MV-4-11 (cell line): ENCODE measurements around the gene WDR46.
"Not testable (repeated sequence)": the region's sequence is repeated elsewhere in the genome, so short reads cannot be mapped to it uniquely, and the experiment has no call there.

Experiments
- DNase-seq: peaks from one replicate; lab custom pipeline; 2025; lab: John Stamatoyannopoulos, UW

WDR46 gene

DNA sequence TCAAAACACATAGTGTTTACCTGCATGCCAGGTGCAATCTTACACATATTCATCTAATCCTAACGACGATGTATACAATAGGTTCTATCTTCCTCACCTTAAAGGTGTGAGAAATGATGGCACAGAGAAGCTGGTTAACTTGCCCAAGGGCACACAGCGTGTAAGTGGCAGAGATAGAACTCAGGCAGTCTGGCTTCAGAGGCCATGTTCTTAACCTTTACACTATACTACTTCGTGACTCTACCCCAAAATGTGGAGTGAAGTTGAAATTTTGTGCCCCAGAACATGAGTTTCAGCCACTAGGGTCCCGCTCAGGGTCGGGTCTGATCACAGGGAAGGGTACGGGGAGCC, 17.9 kb downstream of the WDR46 start:
- DNase-seq = peak; percentile 35

GRCh38 chr6:33264015-33264414, 25.0 kb downstream of the WDR46 start:
- DNase-seq = no peak

GRCh38 chr6:33262490-33262889, 26.5 kb downstream of the WDR46 start:
- DNase-seq = not testable (repeated sequence)

- no peak for DNase-seq
These were observed 30.0 kb downstream of the WDR46 start for GRCh38 chr6:33259032-33259431.

DNA sequence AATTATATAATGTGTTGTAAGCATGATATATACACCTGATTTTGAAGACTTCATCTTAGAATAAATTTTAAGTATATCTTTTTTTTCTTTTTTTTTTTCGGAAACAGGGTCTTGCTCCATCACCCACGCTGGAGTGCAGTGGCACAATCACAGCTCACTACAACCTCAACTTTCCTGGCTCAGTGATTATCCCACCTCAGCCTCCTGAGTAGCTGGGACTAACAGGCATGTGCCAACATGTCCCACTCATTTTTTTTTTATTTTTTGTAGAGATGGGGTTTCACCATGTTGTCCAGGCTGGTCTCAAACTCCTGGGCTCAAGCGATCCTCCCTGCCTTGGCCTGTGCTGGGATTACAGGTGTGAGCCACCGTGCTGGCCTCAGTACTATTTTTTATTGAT, 34.4 kb downstream of the WDR46 start:
- no peak for DNase-seq

DNA sequence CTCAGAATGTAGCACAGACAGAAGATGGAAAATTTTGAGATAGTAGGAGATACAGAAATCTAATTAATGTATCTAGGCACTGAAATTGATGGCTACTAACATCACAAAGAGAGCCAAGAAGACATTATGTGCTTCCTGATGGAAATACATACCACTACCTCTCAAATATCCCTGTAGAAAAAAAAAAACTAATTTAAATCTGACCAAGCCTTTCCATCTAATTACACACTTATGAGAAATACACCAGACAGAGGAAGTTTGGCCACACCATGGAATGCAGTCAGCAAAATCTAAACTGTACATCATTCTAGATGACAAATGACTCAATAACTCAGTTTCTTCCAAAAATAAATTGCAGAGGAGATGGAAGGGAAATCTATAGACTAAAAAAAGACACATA, 36.3 kb downstream of the WDR46 start:
- DNase-seq = no peak

DNA sequence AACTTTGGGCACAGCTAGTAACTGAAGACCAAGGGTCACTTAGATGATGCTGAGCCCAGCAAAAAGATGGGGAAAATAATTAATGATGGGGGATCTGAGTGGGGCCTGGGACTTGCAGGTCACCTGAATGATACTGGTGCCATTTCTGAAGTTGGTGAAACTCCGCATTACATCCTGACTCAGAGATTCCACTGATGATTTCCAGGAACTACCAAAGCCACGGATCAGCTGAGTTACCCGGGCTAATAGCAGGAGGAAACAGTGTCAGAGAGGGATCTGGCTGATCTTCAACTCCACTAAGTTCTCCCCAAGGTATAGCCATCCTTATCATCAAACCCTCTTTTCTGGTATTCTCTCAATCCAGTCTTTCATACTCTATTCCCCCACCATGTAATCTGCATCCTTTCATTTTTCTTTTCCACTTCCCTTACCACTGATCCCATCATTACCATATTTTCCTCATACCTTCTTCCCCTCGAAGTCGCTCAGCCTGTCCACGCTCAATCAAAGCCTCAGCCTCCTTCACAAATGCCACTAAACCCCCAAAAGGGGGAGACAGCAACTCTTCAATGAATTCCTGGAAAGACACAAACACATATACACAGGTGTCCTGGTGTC, 37.5 kb downstream of the WDR46 start:
- DNase-seq = no peak

- DNase-seq = no peak
These were observed 38.3 kb downstream of the WDR46 start for GRCh38 chr6:33250731-33251130.

DNA sequence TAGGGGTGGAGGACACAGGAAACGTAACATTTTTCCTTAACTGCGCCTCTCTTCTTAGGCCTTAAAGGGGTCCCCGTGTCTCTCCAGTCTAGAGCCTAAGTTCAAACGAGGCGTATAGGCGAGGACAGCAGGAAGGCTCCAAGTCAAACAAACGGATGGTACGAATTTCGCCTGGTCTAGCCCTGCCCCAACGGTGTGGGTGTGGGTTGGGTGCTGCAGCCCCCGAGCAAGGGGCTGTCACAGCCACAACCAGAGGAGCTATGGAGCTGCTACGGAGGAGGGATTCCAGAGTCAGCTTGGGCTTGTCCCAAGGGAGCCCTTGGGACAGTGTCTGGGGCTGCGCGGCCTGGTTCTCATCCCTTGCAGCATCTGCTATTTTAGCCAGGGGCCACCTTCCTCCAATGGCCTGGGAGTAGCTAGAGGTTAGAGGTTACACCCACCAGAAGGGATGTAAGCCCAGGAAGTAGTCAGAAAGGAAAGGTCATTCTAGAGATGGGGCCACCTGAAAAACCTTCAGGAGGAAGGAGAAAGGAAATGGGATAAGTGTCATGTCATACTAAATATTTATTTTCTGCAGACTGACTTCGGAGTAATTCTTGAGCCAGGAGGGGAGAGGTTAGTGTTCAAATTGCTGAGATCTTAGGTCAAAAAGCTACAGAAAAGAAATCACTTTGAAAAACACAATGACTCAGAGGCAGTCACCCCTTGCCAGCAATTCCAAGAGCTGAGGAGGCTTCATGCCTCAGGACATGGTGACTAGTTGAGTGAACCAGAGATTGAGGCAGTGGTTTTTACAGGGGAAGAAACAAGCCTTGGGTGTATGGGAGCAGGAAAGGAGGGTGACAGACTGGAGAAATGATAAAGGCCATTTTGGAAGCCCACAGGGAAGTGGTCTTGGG, 39.1 kb downstream of the WDR46 start:
- DNase-seq = no peak

- DNase-seq = peak; percentile 99
These were observed 39.9 kb downstream of the WDR46 start for GRCh38 chr6:33248932-33249731.

DNA sequence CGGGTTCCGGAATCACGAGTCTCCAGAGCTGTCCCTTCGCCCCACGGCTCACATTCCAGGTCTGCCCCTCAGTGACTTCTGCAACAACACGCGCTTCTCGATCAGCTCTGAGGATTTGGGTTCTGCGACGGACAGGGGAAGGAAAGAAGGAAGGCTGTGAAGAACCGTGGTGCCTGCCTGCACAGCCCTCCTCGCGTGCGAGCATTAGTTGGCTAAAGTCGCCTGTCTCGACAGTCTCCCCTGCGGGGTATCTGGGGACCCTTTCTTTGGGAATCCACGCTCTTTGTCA, 40.5 kb downstream of the WDR46 start:
- DNase-seq = no peak

GRCh38 chr6:33247977-33248642, 40.9 kb downstream of the WDR46 start:
- peak; percentile 76 for DNase-seq

GRCh38 chr6:33243476-33243875, 45.6 kb downstream of the WDR46 start:
- no peak for DNase-seq

- peak; percentile 26 for DNase-seq
These were observed 47.1 kb downstream of the WDR46 start for GRCh38 chr6:33241968-33242367.

DNA sequence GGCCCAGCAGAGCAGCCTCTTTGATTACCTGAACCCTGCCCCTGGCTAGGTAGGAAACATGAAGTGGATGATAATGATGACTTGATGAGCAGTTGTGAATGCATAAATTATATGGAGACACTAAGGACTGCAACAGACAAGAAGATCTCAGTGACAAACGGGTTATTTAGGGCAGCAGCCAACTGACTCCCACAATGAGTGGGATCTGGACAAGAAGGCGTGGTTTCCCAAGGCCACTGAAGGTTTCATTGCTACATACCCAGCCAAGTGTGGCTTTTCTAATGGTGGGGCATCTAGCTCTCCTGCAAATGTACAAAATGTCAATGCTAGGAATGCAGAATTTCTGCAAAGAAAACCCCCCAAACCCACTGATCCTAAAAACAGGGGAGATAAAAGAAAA, 51.3 kb downstream of the WDR46 start:
- DNase-seq = peak; percentile 33

GRCh38 chr6:33236852-33237251, 52.2 kb downstream of the WDR46 start:
- DNase-seq = no peak

GRCh38 chr6:33236328-33236727, 52.7 kb downstream of the WDR46 start:
- no peak for DNase-seq

DNA sequence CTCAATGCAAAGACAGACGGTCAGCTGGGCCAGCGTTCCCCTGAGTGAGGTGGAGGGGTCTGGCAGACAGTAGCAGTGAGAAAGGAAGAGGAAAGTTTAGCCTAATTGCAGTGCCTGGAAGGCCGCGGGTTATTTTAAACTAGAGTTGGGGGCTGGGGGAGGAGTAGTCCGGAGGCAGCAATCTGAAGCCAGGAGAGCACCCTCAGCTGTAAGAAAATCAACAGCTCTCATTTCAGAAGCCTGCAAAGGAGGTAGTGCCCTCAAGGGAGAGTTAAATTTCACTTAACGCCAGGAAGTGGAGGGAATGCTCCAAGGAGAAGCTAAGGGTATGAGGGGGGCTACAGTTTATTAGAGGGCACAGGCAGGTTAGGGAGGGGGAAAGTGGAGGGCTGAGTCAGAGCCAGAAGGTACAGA, 53.8 kb downstream of the WDR46 start:
- DNase-seq = no peak
